NT2/D1 (cell line): ENCODE results near the gene SS18L1.

ENCODE experiments used
- DNase-seq: peaks from one replicate; pipeline ENCODE4 v3.0.0-alpha.2; 2011; ENCODE audit warnings: low read depth, low spot score
- H3K27me3 ChIP-seq: 2 replicates; pipeline ENCODE4 v1.6.0; 2011; ENCODE audit warnings: mild to moderate bottlenecking; ENCODE audit not compliant: insufficient read length, insufficient read depth
- H3K36me3 ChIP-seq: 2 replicates; pipeline ENCODE4 v1.6.1; 2011; ENCODE audit warnings: mild to moderate bottlenecking, low read length, mixed read lengths; ENCODE audit not compliant: insufficient read depth, insufficient read length
- H3K4me1 ChIP-seq: 2 replicates; pipeline ENCODE4 v1.5.1; 2011; ENCODE audit not compliant: insufficient read depth, insufficient read length
- H3K4me3 ChIP-seq: 2 replicates; pipeline ENCODE4 v1.5.1; 2011; ENCODE audit warnings: low read depth; ENCODE audit not compliant: insufficient read length
- H3K9ac ChIP-seq: 2 replicates; pipeline ENCODE4 v1.6.0; 2011; ENCODE audit warnings: low read depth; ENCODE audit not compliant: insufficient read length
- H3K9me3 ChIP-seq: 2 replicates; pipeline ENCODE4 v1.5.1; 2011; ENCODE audit warnings: mild to moderate bottlenecking, low read length; ENCODE audit not compliant: insufficient read depth
- SUZ12 ChIP-seq: IDR thresholded peaks from 2 replicates; pipeline ENCODE4 v1.6.1; 2011; ENCODE audit not compliant: insufficient read length, insufficient read depth; ENCODE audit errors: extremely low read depth
- YY1 ChIP-seq: IDR thresholded peaks from 2 replicates; pipeline ENCODE4 v1.6.1; 2011; ENCODE audit not compliant: insufficient read length, insufficient read depth
- ZNF274 ChIP-seq: IDR thresholded peaks from 2 replicates; pipeline ENCODE4 v1.6.1; 2011; ENCODE audit warnings: mild to moderate bottlenecking, low read depth, low read length

Gene SS18L1

DNA sequence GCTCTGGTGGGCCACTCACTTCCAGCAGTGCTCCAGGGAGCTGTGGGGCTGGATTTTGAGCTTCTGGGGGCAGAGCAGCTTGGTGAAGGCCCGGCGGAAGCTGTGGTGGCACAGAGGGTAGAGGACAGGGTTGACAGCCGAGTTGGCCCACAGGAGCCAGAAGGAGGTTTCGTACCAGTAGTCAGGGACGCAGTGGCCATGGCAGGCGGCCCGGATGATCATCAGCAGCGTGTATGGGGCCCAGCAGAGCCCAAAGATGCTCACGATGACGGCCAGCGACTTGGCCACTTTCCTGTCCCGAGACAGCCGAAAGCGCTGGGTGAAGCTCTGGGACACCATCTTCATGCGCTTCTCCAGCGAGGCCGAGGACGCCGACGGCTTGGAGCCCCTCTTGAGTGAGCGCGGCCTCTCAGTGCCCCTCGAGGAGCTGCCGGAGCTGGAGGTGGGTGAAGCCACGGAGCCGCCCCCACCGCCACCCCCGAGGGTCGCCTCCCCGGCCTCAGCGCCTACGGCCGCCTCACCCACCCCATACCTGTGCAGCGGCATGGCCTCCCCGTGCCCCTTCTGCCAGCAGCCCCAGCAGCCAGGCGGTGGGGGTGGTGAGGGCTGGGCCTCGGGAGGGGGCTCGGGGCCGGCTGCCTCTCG, 72.5 kb downstream of the SS18L1 start:
- Histone ChIP-seq H3K27me3 (peaks cover 34% of the 10 kb centered on the region), H3K4me1 (peaks cover 43% of the 10 kb centered on the region), H3K9ac (peak overlapping the region; percentile 13), H3K9me3 (no peaks in the 10 kb centered on the region), H3K36me3 (no peaks in the 10 kb centered on the region), H3K4me3 (no peak overlapping the region)
- DNase-seq = no peak
- TF ChIP-seq YY1 (no peak), SUZ12 (no peak), ZNF274 (no peak)

- Histone ChIP-seq H3K4me3 (no peak overlapping the region), H3K4me1 (peaks cover 45% of the 10 kb centered on the region), H3K36me3 (no peaks in the 10 kb centered on the region), H3K9me3 (no peaks in the 10 kb centered on the region), H3K27me3 (peaks cover 42% of the 10 kb centered on the region), H3K9ac (peak overlapping the region; percentile 34)
- no peak for DNase-seq
- TF ChIP-seq SUZ12 (no peak), YY1 (no peak), ZNF274 (no peak)
Observed at GRCh38 chr20:62216636-62217566, 73.3 kb downstream of the SS18L1 start.

GRCh38 chr20:62217913-62218773, 74.6 kb downstream of the SS18L1 start:
- Histone ChIP-seq H3K36me3 (no peaks in the 10 kb centered on the region), H3K4me3 (no peak overlapping the region), H3K9me3 (no peaks in the 10 kb centered on the region), H3K9ac (peak overlapping the region; percentile 36), H3K4me1 (peaks cover 41% of the 10 kb centered on the region), H3K27me3 (peaks cover 55% of the 10 kb centered on the region)
- DNase-seq = no peak
- TF ChIP-seq ZNF274 = no peak
- no peak for TF ChIP-seq SUZ12
- TF ChIP-seq YY1 = no peak

DNA sequence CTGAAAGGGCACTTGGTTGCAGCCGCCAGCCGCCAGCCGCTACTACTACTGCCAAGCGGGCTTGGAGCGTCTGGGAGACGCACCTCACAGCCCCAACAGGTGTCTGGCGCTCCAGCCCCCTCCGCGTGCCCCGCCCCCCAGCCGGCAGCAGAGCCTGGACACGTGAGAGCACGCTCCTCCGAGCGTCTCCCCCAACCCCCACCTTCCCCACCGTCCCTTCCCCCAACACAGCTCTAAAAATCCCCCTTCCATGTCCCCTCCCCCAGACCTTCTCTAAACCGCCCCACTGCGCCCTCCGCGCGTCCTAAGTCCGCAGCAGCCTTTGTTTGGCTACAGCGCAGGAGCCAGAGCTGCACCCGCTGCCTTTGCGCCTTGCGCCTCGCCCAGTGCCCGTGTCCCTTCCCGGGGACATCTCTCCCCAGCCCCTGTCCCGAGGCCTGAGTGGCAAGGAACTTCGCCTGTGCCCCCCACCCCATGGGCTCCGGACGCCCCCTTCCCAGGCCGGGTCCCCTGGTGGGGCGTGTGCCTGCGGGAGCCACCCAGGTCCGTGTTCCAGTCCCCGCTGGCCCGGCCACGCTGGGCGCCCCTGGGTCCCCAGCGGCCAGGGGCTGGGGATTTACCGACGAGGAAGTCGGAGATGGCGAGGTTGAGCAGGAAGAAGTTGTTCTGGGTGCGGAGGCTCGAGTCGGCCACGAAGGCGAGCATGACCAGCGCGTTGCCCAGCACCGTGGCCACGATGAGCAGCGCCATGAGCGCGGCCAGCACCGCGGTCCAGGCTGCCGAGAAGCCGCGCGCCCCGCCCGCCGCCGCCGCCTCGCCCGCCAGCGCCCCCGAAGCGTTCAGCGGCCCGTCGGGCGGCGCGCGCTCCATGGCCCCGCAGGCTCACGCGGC, 75.8 kb downstream of the SS18L1 start:
- no peak for DNase-seq
- Histone ChIP-seq H3K4me3 (peak overlapping the region; percentile 45), H3K9me3 (no peaks in the 10 kb centered on the region), H3K36me3 (no peaks in the 10 kb centered on the region), H3K27me3 (peaks cover 62% of the 10 kb centered on the region), H3K4me1 (peaks cover 34% of the 10 kb centered on the region), H3K9ac (peak overlapping the region; percentile 70)
- no peak for TF ChIP-seq ZNF274
- TF ChIP-seq SUZ12 = peak; percentile 12
- TF ChIP-seq YY1 = no peak

DNA sequence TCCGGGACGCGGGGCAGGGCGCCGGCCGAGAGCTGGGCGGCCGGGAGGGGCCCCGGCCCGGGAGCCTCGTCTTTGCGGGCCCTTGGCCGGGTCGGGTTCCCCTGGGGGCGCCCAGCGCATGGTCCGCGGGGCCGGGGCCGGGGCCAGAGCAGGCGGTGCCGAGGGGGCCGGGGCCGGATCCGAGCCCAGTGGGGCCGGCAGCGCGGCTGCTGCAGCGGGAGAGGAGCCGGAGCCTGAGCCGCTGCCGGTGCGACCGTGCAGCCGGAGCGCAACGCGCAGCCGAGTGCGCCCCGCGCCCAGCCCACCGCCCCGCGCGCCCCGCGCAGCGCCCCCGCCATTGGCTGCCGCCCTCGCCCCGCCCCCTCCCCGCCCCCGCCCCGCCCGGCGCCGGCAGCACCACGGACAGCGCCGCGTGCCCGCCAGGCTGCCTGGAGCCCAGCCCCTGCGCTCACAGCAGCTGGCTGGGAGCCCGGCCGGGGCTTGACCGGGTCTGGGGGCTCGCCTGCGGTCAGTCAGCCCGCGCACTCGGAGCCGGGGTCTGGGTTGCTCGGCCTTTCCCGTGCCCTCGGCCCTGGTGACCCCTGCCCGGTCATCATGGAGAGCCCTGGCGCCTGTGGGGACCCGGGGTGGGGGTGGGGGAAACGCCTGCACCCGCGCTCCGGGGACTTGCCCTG, 76.6 kb downstream of the SS18L1 start, which contains the start of gene HRH3:
TSS of gene HRH3 (minus strand) at position 287 of the 674 bp plus-strand sequence. CDS start 308 bp downstream, outside the sequence.
- no peaks in the 10 kb centered on the region for H3K36me3 ChIP-seq
- H3K9me3 ChIP-seq = no peaks in the 10 kb centered on the region
- no peak for DNase-seq
- H3K4me1 ChIP-seq = peaks cover 32% of the 10 kb centered on the region
- peaks cover 68% of the 10 kb centered on the region for H3K27me3 ChIP-seq
- H3K4me3 ChIP-seq = peak within 1 kb of the TSS; percentile 45
- peak within 1 kb of the TSS; percentile 70 for H3K9ac ChIP-seq
- TF ChIP-seq ZNF274 (no peak), SUZ12 (no peak), YY1 (no peak)
